Activated naive CD8-positive, alpha-beta T cell treated with anti-CD3 and anti-CD28 coated beads for 36 hours (primary cell): ENCODE measurements around the gene ALPI. TPM values are rescaled to one million over a fixed set of nuclear protein-coding genes. Genes with fewer than 3 reads are reported as not detected.
"Not testable (repeated sequence)": the region's sequence is repeated elsewhere in the genome, so short reads cannot be mapped to it uniquely, and the experiment has no call there.

Source experiments
- DNase-seq: peaks from one replicate; pipeline ENCODE4 v3.0.0; 2021
- H3K27ac Mint-ChIP-seq: one replicate; pipeline ENCODE4 v1.8.0; 2022; ENCODE audit warnings: mild to moderate bottlenecking, moderate library complexity, mixed read lengths
- H3K27me3 Mint-ChIP-seq: one replicate; pipeline ENCODE4 v1.8.0; 2022; ENCODE audit warnings: mild to moderate bottlenecking, mixed read lengths
- H3K36me3 Mint-ChIP-seq: one replicate; pipeline ENCODE4 v1.8.0; 2021; ENCODE audit warnings: mild to moderate bottlenecking, mixed read lengths
- H3K4me1 Mint-ChIP-seq: one replicate; pipeline ENCODE4 v1.8.0; 2021; ENCODE audit warnings: mixed read lengths
- H3K4me3 Mint-ChIP-seq: one replicate; pipeline ENCODE4 v1.8.0; 2022; ENCODE audit warnings: mild to moderate bottlenecking, moderate library complexity, mixed read lengths
- H3K9me3 Mint-ChIP-seq: one replicate; pipeline ENCODE4 v1.8.0; 2022; ENCODE audit warnings: mixed read lengths
- total RNA-seq, 2 experiments: library from RNA; stranded (reverse); gene quantifications; one replicate each; pipeline ENCODE4 v1.2.3, GENCODE V29; 2021

The ALPI gene
- total RNA-seq, 2 experiments from 2014 or later: not detected

- Mint-ChIP-seq H3K4me3 (no peak overlapping the region), H3K4me1 (no peaks in the 10 kb centered on the region), H3K27ac (no peak overlapping the region), H3K9me3 (no peaks in the 10 kb centered on the region), H3K27me3 (no peaks in the 10 kb centered on the region), H3K36me3 (no peaks in the 10 kb centered on the region)
- no peak for DNase-seq
Observed at GRCh38 chr2:232434563-232435374, 21.2 kb upstream of the ALPI start.

GRCh38 chr2:232435375-232435648 is 20.6 kb upstream of the ALPI start:
- Mint-ChIP-seq H3K27ac (no peak overlapping the region), H3K27me3 (no peaks in the 10 kb centered on the region), H3K4me3 (no peak overlapping the region), H3K36me3 (no peaks in the 10 kb centered on the region), H3K4me1 (no peaks in the 10 kb centered on the region), H3K9me3 (no peaks in the 10 kb centered on the region)
- no peak for DNase-seq

- Mint-ChIP-seq H3K27ac (no peak overlapping the region), H3K4me1 (no peaks in the 10 kb centered on the region), H3K27me3 (no peaks in the 10 kb centered on the region), H3K9me3 (no peaks in the 10 kb centered on the region), H3K36me3 (no peaks in the 10 kb centered on the region), H3K4me3 (no peak overlapping the region)
- no peak for DNase-seq
Observed at GRCh38 chr2:232435805-232436204, 20.1 kb upstream of the ALPI start.

- no peaks in the 10 kb centered on the region for H3K27me3 Mint-ChIP-seq
- no peak overlapping the region for H3K4me3 Mint-ChIP-seq
- DNase-seq: no peak
- H3K36me3 Mint-ChIP-seq: no peaks in the 10 kb centered on the region
- no peaks in the 10 kb centered on the region for H3K4me1 Mint-ChIP-seq
- H3K9me3 Mint-ChIP-seq: no peaks in the 10 kb centered on the region
- no peak overlapping the region for H3K27ac Mint-ChIP-seq
Observed at GRCh38 chr2:232436381-232437194, 19.4 kb upstream of the ALPI start.

- Mint-ChIP-seq H3K27me3 (no peaks in the 10 kb centered on the region), H3K4me3 (no peak overlapping the region), H3K27ac (no peak overlapping the region), H3K36me3 (no peaks in the 10 kb centered on the region), H3K9me3 (no peaks in the 10 kb centered on the region), H3K4me1 (no peaks in the 10 kb centered on the region)
- DNase-seq: no peak
Observed at GRCh38 chr2:232437195-232437571, 18.8 kb upstream of the ALPI start.

GRCh38 chr2:232438091-232438490 is 17.9 kb upstream of the ALPI start:
- no peaks in the 10 kb centered on the region for H3K36me3 Mint-ChIP-seq
- H3K9me3 Mint-ChIP-seq: no peaks in the 10 kb centered on the region
- no peaks in the 10 kb centered on the region for H3K27me3 Mint-ChIP-seq
- H3K4me3 Mint-ChIP-seq: no peak overlapping the region
- DNase-seq: no peak
- no peaks in the 10 kb centered on the region for H3K4me1 Mint-ChIP-seq
- H3K27ac Mint-ChIP-seq: no peak overlapping the region

GRCh38 chr2:232438951-232439757 is 16.8 kb upstream of the ALPI start:
- Mint-ChIP-seq H3K4me3 (no peak overlapping the region), H3K36me3 (no peaks in the 10 kb centered on the region), H3K27ac (no peak overlapping the region), H3K4me1 (no peaks in the 10 kb centered on the region), H3K27me3 (no peaks in the 10 kb centered on the region), H3K9me3 (no peaks in the 10 kb centered on the region)
- DNase-seq: no peak

GRCh38 chr2:232439758-232440135 is 16.2 kb upstream of the ALPI start:
- Mint-ChIP-seq H3K27me3 (no peaks in the 10 kb centered on the region), H3K4me1 (no peaks in the 10 kb centered on the region), H3K4me3 (no peak overlapping the region), H3K36me3 (no peaks in the 10 kb centered on the region), H3K27ac (no peak overlapping the region), H3K9me3 (no peaks in the 10 kb centered on the region)
- no peak for DNase-seq

GRCh38 chr2:232440220-232441018 is 15.5 kb upstream of the ALPI start:
- not testable (repeated sequence) for H3K4me3 Mint-ChIP-seq, H3K4me1 Mint-ChIP-seq, H3K27me3 Mint-ChIP-seq, H3K36me3 Mint-ChIP-seq, H3K27ac Mint-ChIP-seq, H3K9me3 Mint-ChIP-seq
- DNase-seq: peak; percentile 87

- no peak overlapping the region for H3K27ac Mint-ChIP-seq
- H3K4me1 Mint-ChIP-seq: no peaks in the 10 kb centered on the region
- no peak for DNase-seq
- no peaks in the 10 kb centered on the region for H3K9me3 Mint-ChIP-seq
- H3K4me3 Mint-ChIP-seq: no peak overlapping the region
- no peaks in the 10 kb centered on the region for H3K27me3 Mint-ChIP-seq
- no peaks in the 10 kb centered on the region for H3K36me3 Mint-ChIP-seq
Observed at GRCh38 chr2:232441147-232441651, 14.8 kb upstream of the ALPI start.

GRCh38 chr2:232441922-232442321 is 14.0 kb upstream of the ALPI start:
- not testable (repeated sequence) for H3K27ac Mint-ChIP-seq, DNase-seq

GRCh38 chr2:232442431-232442830 is 13.5 kb upstream of the ALPI start:
- H3K27ac Mint-ChIP-seq, H3K4me3 Mint-ChIP-seq, H3K36me3 Mint-ChIP-seq, H3K4me1 Mint-ChIP-seq, H3K9me3 Mint-ChIP-seq, DNase-seq, H3K27me3 Mint-ChIP-seq: not testable (repeated sequence)

More at GRCh38 chr2:232441922-232442321, 14.0 kb upstream of the ALPI start:
- H3K27me3 Mint-ChIP-seq, H3K4me1 Mint-ChIP-seq, H3K9me3 Mint-ChIP-seq, H3K36me3 Mint-ChIP-seq, H3K4me3 Mint-ChIP-seq: not testable (repeated sequence)

- not testable (repeated sequence) for H3K27ac Mint-ChIP-seq, H3K27me3 Mint-ChIP-seq, DNase-seq, H3K4me1 Mint-ChIP-seq, H3K36me3 Mint-ChIP-seq, H3K9me3 Mint-ChIP-seq, H3K4me3 Mint-ChIP-seq
Observed at GRCh38 chr2:232443047-232443446, 12.9 kb upstream of the ALPI start.

GRCh38 chr2:232443669-232444408 is 12.1 kb upstream of the ALPI start:
- not testable (repeated sequence) for H3K4me3 Mint-ChIP-seq, H3K9me3 Mint-ChIP-seq, DNase-seq, H3K27me3 Mint-ChIP-seq, H3K27ac Mint-ChIP-seq, H3K4me1 Mint-ChIP-seq, H3K36me3 Mint-ChIP-seq
